Activated T-cell treated with anti-CD3 and anti-CD28 coated beads, Interleukin-2, amount 50 U/mL, for 24 hours (primary cell): ENCODE measurements around the gene TBC1D14.
A peak's percentile ranks its signal among the peaks of the same experiment; 100 is the strongest.
"Not testable (repeated sequence)": the region's sequence is repeated elsewhere in the genome, so short reads cannot be mapped to it uniquely, and the experiment has no call there.

ENCODE experiments used
- DNase-seq: peaks from one replicate; pipeline ENCODE4 v3.0.0-alpha.2; 2020
- H3K27ac Mint-ChIP-seq: 2 replicates; pipeline ENCODE4 v1.8.0; 2020; ENCODE audit warnings: mild to moderate bottlenecking, mixed read lengths
- H3K27me3 Mint-ChIP-seq: 2 replicates; pipeline ENCODE4 v1.8.0; 2020; ENCODE audit warnings: mixed read lengths
- H3K36me3 Mint-ChIP-seq: 2 replicates; pipeline ENCODE4 v1.8.0; 2020; ENCODE audit warnings: low read depth, mixed read lengths
- H3K4me1 Mint-ChIP-seq: 2 replicates; pipeline ENCODE4 v1.8.0; 2020; ENCODE audit warnings: low read depth, mixed read lengths
- H3K4me3 Mint-ChIP-seq: 2 replicates; pipeline ENCODE4 v1.8.0; 2020; ENCODE audit warnings: mild to moderate bottlenecking, moderate library complexity, mixed read lengths
- H3K9me3 Mint-ChIP-seq: 2 replicates; pipeline ENCODE4 v1.8.0; 2020; ENCODE audit warnings: mixed read lengths

The TBC1D14 gene

DNA sequence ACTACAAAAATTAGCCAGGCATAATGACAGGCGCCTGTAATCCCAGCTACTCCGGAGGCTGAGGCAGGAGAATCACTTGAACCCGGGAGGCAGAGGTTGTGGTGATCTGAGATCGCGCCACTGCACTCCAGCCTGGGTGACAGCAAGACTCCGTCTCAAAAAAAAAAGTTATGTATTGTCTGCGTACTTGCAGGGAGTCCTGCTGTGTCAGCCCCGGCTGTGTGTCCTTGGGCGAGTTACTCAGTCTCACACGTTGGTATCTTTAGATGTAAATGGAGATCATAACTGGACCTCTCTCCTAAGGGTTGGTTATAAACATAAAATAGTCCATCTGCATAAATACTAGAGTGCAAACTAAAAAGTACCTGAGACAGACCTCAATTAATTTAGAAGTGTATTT, 22.7 kb upstream of the TBC1D14 start:
- H3K27me3 Mint-ChIP-seq, result no peaks in the 10 kb centered on the region
- no peak for DNase-seq
- peaks cover 30% of the 10 kb centered on the region for H3K36me3 Mint-ChIP-seq
- peaks cover 7% of the 10 kb centered on the region for H3K9me3 Mint-ChIP-seq
- H3K27ac Mint-ChIP-seq, result no peak overlapping the region
- H3K4me3 Mint-ChIP-seq, result no peak overlapping the region
- peaks cover 12% of the 10 kb centered on the region for H3K4me1 Mint-ChIP-seq

DNA sequence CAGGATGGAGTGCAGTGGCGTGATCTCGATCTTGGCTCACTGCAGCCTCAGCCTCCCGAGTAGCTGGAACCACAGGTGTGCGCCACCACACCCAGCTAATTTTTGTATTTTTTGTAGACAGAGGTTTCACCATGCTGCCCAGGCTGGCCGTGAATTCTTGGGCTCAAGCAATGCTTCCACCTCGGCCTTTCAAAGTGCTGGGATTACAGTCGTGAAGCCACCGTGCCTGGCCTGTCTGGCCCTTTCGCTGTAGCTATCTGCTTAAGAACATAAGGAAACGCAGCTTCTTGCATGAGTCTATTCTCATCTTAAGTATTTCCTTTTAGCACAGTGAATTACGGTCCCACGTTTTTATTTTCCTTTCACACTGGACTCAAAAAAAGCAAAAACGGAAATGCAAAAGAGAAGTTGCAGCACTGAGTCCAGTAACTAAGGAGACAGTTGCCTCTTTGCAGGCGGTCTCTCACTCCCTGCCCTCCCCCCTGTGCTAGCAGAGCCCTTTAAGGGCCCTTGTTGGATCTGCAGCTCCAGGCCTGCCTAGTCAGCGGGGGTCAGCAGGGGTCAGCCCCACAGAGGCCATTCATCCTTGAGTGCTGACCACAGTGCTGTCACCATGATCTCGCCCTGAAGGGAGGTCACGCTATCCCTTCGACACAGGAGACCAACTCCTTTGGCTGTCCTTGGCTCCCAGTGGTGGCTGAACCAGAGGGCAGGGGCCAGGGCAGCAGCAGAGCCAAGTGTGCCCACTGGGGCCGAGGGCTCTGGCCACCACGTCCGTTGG, 21.8 kb upstream of the TBC1D14 start:
- Mint-ChIP-seq H3K4me1 (peaks cover 20% of the 10 kb centered on the region), H3K27me3 (no peaks in the 10 kb centered on the region), H3K4me3 (no peak overlapping the region), H3K27ac (no peak overlapping the region), H3K9me3 (peaks cover 7% of the 10 kb centered on the region), H3K36me3 (peaks cover 21% of the 10 kb centered on the region)
- DNase-seq, result no peak

DNA sequence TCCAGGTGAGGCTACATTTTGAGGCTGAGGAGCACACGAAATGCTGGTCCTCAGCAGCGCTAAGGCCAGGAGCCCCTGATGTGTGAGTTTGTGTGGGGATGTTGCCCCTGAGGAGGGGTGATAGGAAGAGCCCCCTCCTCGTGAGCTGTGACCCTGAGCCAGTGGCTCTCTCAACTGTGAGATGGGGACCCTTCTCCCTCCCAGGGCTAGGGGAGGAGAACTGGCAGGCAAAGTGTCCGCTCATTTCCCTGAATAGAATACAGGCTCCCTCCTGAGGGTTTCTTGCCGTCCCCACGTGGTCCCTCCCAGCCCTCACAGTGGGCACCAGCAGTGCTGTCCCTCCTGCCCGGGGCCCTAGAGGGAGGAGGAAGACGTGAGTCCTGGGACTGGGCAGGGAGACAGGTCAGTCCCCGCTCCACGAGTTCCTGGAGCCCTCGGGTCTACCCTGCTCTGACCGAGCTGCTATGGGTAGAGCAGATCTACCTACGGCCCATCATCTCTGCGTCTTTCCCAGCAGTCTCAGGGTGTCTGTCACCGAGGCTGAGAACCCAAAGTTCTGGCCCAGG, 21.0 kb upstream of the TBC1D14 start:
- no peak for DNase-seq
- Mint-ChIP-seq H3K4me3 (no peak overlapping the region), H3K36me3 (peaks cover 13% of the 10 kb centered on the region), H3K9me3 (peaks cover 7% of the 10 kb centered on the region), H3K27me3 (no peaks in the 10 kb centered on the region), H3K4me1 (peaks cover 26% of the 10 kb centered on the region), H3K27ac (no peak overlapping the region)

DNA sequence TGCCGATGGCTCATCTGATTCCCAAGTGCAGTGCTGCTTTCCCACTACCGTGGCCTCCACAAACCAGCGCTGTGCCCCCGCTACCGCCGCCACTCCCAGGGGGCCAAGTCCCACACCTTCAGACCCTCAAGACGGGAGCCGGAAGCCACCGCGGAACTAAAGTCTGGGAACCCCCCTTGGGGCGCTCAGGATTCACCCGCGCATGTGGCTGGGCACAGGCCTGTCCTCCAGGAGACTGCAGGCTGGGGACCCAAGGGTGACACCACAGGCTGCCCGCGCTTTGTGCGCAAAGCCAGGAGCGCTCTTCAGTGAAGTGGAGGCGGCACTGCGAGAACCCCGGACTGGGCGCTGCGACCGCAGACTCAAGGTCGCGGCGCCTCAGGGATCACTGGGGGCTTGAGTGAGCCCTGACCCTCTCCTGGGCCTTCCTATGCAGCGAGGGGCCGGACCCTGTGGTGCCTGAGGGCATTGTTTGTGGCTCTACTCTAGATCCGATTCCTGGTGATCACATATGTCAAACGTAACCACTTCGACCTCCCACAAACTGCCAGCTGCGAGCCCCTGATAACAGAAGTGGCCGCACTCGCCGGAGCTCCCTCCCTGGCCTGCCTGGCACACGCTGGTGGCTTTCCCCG, 20.4 kb upstream of the TBC1D14 start:
- no peak overlapping the region for H3K27ac Mint-ChIP-seq
- no peaks in the 10 kb centered on the region for H3K27me3 Mint-ChIP-seq
- H3K36me3 Mint-ChIP-seq, result peaks cover 12% of the 10 kb centered on the region
- H3K4me3 Mint-ChIP-seq, result no peak overlapping the region
- no peak for DNase-seq
- H3K9me3 Mint-ChIP-seq, result peaks cover 7% of the 10 kb centered on the region
- H3K4me1 Mint-ChIP-seq, result peaks cover 26% of the 10 kb centered on the region

DNA sequence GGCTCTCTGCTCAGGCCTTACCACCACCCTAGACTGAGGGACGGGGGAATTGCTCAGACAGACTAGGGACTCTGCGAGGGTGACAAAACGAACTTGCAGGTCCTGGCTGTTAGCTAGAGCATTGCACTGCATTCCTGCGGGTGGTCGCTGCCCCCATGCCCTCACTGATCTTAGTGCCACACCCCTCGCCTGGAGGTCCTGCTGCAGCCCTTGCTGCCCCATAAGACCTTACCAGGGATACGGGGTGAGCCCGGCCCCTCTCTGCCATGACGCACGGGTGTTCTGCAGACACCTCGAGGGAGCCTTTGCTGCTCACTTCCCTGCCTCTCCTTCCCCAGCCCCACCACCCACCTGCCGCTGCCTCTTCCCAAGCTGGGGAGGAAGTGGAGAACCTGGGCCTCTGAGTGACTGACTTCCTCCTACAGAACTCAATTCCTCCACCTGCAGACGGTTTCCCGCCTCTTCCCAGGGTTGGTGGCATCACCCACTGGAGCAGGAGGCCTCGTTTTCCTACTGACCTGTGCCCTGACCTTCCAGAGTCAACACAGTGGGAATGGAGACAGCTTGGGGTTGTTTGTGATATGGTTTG, 19.8 kb upstream of the TBC1D14 start:
- H3K27ac Mint-ChIP-seq, result no peak overlapping the region
- peaks cover 7% of the 10 kb centered on the region for H3K9me3 Mint-ChIP-seq
- H3K4me1 Mint-ChIP-seq, result peaks cover 26% of the 10 kb centered on the region
- no peaks in the 10 kb centered on the region for H3K27me3 Mint-ChIP-seq
- H3K4me3 Mint-ChIP-seq, result no peak overlapping the region
- DNase-seq, result no peak
- peaks cover 12% of the 10 kb centered on the region for H3K36me3 Mint-ChIP-seq

DNA sequence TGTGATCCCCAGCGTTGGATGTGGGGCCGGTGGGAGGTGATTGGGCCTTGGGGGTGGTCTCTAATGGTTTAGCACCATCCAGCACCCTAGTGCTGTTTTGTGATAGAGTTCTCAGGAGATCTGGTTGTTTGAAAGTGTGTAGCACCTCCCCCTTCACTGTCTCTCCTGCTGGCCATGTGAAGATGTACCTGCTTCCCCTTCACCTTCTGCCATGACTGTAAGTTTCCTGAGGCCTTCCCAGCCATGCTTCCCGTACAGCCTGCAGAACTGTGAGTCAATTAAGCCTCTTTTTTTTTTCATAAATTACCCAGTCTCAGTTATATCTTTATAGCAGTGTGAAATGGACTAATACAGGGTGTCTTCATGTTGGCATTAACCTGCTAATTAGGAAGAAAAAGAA, 19.3 kb upstream of the TBC1D14 start:
- Mint-ChIP-seq H3K9me3 (peaks cover 7% of the 10 kb centered on the region), H3K4me3 (no peak overlapping the region), H3K27me3 (no peaks in the 10 kb centered on the region), H3K4me1 (peaks cover 27% of the 10 kb centered on the region), H3K36me3 (peaks cover 12% of the 10 kb centered on the region), H3K27ac (no peak overlapping the region)
- DNase-seq, result no peak

DNA sequence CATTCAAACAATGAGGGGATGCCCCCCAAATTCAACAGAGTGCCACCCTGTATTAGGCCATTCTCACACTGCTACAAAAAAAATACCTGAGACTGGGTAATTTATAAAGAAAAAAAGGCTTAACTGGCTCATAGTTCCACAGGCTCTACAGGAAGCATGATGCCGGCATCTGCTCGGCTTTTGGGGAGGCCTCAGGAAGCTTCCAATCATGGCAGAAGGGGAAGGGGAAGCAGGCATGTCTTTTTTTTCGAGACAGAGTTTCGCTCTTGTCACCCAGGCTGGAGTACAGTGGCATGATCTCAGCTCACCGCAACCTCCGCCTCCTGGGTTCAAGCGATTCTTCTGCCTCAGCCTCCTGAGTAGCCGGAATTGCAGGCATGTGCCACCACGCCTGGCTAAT, 18.7 kb upstream of the TBC1D14 start:
- H3K27ac Mint-ChIP-seq, H3K4me3 Mint-ChIP-seq, DNase-seq, H3K27me3 Mint-ChIP-seq, H3K9me3 Mint-ChIP-seq: not testable (repeated sequence)
- Mint-ChIP-seq H3K4me1 (peaks cover 27% of the 10 kb centered on the region), H3K36me3 (peaks cover 12% of the 10 kb centered on the region)

DNA sequence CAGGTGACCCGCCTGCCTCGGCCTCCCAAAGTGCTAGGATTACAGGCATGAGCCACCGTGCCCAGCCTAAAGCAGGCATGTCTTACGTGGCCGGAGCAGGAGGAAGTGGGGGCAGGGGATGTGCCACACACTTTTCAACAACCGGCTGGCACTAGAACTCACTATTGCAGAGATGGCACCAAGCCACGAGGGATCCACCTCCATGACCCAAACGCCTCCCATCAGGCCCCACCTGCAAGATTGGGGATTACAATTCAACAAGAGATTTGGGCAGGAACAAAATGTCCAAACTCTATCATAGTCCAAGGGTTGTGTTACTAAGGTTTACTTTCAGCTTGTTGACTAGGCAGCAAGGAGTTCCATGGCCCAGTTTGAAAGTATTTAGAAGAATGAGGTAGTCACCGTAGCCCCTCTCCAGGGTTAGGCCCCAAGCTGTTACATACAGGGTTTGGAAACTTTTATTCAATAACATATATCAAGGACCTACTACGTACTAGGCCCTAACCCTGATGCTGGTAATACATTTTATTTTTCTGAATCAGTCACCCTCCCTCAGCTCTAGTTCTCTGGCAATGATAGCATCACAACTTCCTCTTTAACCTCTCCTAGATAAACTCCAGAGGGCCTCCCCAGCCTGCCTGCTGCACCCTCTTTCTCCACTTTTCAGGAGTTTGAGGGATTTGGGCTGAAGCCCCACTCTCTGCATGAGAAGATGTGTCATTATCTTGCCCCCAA, 18.0 kb upstream of the TBC1D14 start:
- no peak for DNase-seq
- Mint-ChIP-seq H3K27me3 (no peaks in the 10 kb centered on the region), H3K4me3 (peak overlapping the region; percentile 17), H3K27ac (peak overlapping the region; percentile 76), H3K9me3 (peaks cover 7% of the 10 kb centered on the region), H3K4me1 (peaks cover 27% of the 10 kb centered on the region), H3K36me3 (peaks cover 12% of the 10 kb centered on the region)

DNA sequence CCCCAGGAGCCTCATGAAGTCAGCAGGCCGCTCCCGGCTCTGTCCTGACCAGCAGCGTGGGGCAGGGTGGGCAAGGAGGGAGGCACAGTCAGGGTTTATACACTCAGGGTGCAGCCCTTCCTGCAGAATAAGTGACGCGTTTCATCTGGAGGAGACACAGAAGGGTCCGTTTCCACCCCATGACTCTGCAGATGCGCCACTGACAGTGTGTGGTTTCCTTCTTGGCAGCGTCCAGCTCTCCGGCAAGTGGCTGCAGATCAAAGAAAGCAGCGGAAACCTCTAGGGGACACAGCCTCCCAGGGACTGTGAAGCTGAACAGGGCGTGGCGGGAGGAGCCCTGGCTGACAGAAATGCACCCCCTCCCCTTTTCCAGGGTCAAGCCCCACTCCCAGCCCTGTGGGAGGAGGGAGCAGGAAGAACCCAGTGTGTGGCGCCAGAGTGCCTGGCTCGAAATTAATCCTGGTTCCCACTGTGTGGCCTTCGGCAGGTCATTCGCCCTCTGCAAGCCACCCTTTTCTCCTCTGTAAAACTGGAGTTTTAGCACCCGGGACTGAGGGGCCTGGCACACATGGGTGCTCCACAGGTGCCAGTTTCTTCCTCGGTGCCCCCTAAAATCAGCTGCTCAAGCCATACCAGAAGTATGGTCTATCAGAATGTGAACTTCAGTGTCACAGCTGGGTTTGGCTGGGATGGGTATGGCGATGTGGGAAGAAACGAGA, 17.3 kb upstream of the TBC1D14 start:
- peaks cover 27% of the 10 kb centered on the region for H3K4me1 Mint-ChIP-seq
- peak overlapping the region; percentile 76 for H3K27ac Mint-ChIP-seq
- peaks cover 12% of the 10 kb centered on the region for H3K36me3 Mint-ChIP-seq
- no peaks in the 10 kb centered on the region for H3K27me3 Mint-ChIP-seq
- H3K9me3 Mint-ChIP-seq, result peaks cover 7% of the 10 kb centered on the region
- peak overlapping the region; percentile 17 for H3K4me3 Mint-ChIP-seq
- peak; percentile 47 for DNase-seq

DNA sequence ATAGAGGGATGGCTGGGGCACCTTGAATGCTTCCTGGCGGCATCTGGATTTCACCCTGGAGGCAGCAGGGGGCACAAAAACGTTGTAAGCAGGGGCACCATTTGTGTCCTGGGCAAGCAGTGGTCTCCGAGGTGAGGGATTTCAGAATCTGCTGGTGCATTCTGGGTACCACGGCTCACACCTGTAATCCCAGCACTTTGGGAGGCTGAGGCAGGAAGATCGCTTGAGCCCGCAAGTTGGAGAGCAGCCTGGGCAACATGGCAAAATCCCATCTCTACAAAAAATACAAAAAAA, 16.8 kb upstream of the TBC1D14 start:
- Mint-ChIP-seq H3K4me3 (no peak overlapping the region), H3K27ac (no peak overlapping the region), H3K9me3 (peaks cover 7% of the 10 kb centered on the region), H3K4me1 (peaks cover 27% of the 10 kb centered on the region), H3K36me3 (peaks cover 12% of the 10 kb centered on the region), H3K27me3 (no peaks in the 10 kb centered on the region)
- no peak for DNase-seq

DNA sequence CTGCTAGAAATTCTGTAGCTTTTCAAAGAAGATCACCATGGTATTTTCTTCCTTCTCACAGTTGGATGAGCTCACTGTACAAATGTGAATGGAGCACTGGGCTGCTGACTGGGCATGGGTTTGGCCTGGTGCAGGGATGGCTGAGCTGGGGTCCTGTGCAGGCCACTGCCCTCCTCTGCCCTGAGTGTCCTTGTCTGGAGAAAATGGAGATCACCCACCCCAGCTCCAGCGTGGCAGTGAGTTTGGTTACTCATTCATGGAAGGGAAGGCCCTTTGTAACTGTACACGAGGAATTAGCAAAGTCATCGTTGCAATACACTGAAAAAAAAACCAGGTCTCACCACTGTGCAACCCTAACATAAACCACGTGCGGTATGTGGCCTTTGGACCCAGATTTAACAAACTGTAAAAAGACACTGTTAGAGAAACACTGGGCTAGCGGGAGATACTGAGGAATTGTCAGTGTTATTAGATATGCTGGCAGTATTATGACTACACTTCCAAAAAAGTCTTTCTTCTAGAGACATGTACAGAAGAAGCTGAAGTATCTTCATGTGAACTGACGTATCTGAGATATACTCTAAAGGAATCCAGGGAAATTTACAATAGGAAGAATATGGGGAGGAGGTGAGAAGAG, 16.1 kb upstream of the TBC1D14 start:
- Mint-ChIP-seq H3K36me3 (peaks cover 12% of the 10 kb centered on the region), H3K27ac (peak overlapping the region; percentile 44), H3K27me3 (no peaks in the 10 kb centered on the region), H3K4me1 (peaks cover 27% of the 10 kb centered on the region), H3K9me3 (peaks cover 7% of the 10 kb centered on the region), H3K4me3 (no peak overlapping the region)
- no peak for DNase-seq

DNA sequence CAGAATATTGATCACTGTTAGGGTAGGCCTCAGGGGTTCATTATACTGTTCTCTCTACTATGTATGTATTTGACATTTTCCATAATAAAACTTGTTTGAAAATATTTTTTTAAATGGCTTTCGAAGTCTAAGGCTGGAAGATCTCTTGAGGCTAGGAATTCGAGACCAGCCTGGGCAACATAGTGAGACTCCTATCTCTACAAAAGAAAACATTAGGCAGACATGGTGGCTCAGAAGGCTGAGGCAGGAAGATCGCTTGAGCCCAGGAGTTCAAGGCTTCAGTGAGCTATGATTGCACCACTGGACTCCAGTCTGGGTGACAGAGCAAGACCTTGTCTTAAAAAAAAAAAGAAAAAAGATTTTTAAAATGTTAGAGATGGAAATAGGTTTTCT, 15.5 kb upstream of the TBC1D14 start:
- Mint-ChIP-seq H3K4me1 (peaks cover 31% of the 10 kb centered on the region), H3K36me3 (peaks cover 12% of the 10 kb centered on the region), H3K27ac (no peak overlapping the region), H3K4me3 (no peak overlapping the region), H3K27me3 (no peaks in the 10 kb centered on the region), H3K9me3 (peaks cover 7% of the 10 kb centered on the region)
- no peak for DNase-seq

DNA sequence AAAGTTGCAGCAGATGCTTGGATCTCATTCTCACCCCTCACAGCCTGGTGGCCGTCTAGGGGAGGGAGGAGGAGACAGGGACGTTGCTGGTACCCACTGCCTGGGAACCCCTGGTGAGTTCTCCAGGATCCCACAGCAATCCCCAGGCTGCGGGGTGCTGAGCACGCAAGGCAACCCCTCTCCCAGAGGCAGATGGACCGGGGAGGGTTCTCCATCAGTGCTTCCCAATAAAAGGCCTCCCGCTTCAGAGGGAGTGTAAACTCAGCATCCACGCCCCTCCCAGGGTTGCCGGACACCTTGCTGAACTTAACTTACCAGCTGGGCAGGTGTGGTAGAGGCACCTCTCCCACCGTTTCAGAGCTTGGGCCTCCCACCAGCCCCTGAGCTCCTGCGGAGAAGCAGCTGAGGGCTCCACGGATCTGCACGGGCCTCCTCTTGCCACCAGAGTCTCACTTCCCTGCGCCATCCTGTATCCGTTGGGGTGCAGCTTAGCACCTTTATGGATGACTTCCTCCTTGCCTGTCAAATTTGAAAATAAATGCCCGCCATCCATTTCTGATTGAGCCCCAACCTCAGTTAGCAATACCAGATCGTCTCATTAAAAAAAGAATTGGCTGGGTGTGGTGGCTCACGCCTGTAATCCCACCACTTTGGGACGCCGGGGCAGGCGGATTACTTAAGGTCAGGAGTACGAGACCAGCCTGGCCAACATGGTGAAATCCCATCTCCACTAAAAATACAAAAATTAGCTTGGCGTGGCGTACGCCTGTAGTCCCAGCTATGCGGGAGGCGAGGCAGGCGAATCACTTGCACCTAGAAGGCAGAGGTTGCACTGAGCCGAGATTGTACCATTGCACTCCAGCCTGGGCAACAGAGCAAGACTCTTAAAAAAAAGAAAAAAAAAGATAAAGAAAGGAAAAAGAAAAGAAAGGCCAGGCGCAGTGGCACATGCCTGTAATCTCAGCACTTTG, 14.8 kb upstream of the TBC1D14 start:
- Mint-ChIP-seq H3K27ac (no peak overlapping the region), H3K36me3 (peaks cover 11% of the 10 kb centered on the region), H3K4me1 (peaks cover 38% of the 10 kb centered on the region), H3K4me3 (no peak overlapping the region), H3K9me3 (peaks cover 7% of the 10 kb centered on the region), H3K27me3 (no peaks in the 10 kb centered on the region)
- no peak for DNase-seq
